HepG2 (cell line): ENCODE data around the gene MCM6. TPM values are rescaled to one million over a fixed set of nuclear protein-coding genes. Genes with fewer than 3 reads are reported as not detected.

ENCODE experiments used
- ARID2 ChIP-seq: sonication (generic); formaldehyde crosslinking; IDR thresholded peaks from 2 replicates; pipeline ENCODE4 v1.8.1; 2022; ENCODE audit warnings: mild to moderate bottlenecking, missing genetic modification reagents, borderline replicate concordance
- ATF1 ChIP-seq: IDR thresholded peaks from 2 replicates; pipeline ENCODE4 v1.6.1; 2016; ENCODE audit warnings: mild to moderate bottlenecking, control low read depth
- EED ChIP-seq: sonication (generic); formaldehyde crosslinking; IDR thresholded peaks from 2 replicates; pipeline ENCODE4 v1.5.0; 2020; ENCODE audit warnings: mild to moderate bottlenecking, missing genetic modification reagents
- FOXP1 ChIP-seq, 2 experiments: fragments of 450-650 bp in 1 of 2; IDR thresholded peaks; 2 replicates each; pipeline ENCODE4 v1.6.1; 2017 to 2018; ENCODE audit warnings: antibody characterized with exemption in 1 of 2
- HCFC1 ChIP-seq: fragments of 150-350 bp; IDR thresholded peaks from 2 replicates; pipeline ENCODE4 v1.6.1; 2014; ENCODE audit warnings: low read depth, low read length
- KDM1A ChIP-seq: IDR thresholded peaks from 2 replicates; pipeline ENCODE4 v1.6.1; 2016; ENCODE audit warnings: missing compliant biosample characterization
- MEIS1 ChIP-seq: sonication (generic); formaldehyde crosslinking; IDR thresholded peaks from 2 replicates; pipeline ENCODE4 v1.9.0; 2021; ENCODE audit warnings: mild to moderate bottlenecking, missing genetic modification reagents, moderate library complexity, borderline replicate concordance
- NFE2L2 ChIP-seq: fragments of 150-350 bp; IDR thresholded peaks from 2 replicates; pipeline ENCODE4 v1.6.1; 2014; ENCODE audit warnings: low read length
- ONECUT2 ChIP-seq: sonication (generic); formaldehyde crosslinking; IDR thresholded peaks from 2 replicates; pipeline ENCODE4 v1.4.0; 2020; ENCODE audit warnings: missing genetic modification reagents
- REXO4 ChIP-seq: sonication (generic); formaldehyde crosslinking; IDR thresholded peaks from 2 replicates; pipeline ENCODE4 v1.8.0; 2022; ENCODE audit warnings: missing genetic modification reagents, mild to moderate bottlenecking, borderline replicate concordance
- SMARCE1 ChIP-seq: fragments of 450-650 bp; IDR thresholded peaks from 2 replicates; pipeline ENCODE4 v1.6.1; 2017; ENCODE audit warnings: borderline replicate concordance
- SOX13 ChIP-seq, 3 experiments: fragments of 450-650 bp in 1 of 3; sonication (generic) in 1 of 3; formaldehyde crosslinking in 1 of 3; IDR thresholded peaks in 2 of 3; conservative IDR thresholded peaks in 1 of 3; 2 replicates each; pipeline versions ENCODE4 v1.5.0 to v1.6.1; 2016 to 2020; ENCODE audit warnings: antibody characterized with exemption in 1 of 3, mild to moderate bottlenecking in 1 of 3, missing compliant biosample characterization in 1 of 3, missing genetic modification reagents in 1 of 3, moderate library complexity in 1 of 3
- SRSF1 ChIP-seq: fragments of 200-400 bp; formaldehyde crosslinking; optimal IDR thresholded peaks from 2 replicates; pipeline ENCODE3; 2017; ENCODE audit warnings: mild to moderate bottlenecking, low read depth, low read length, moderate library complexity
- ZBTB38 ChIP-seq: sonication (generic); formaldehyde crosslinking; IDR thresholded peaks from 2 replicates; pipeline ENCODE4 v1.5.1; 2020; ENCODE audit warnings: mild to moderate bottlenecking, missing genetic modification reagents
- ZC3H4 ChIP-seq: sonication (generic); formaldehyde crosslinking; IDR thresholded peaks from 2 replicates; pipeline ENCODE4 v1.4.0; 2020; ENCODE audit warnings: missing genetic modification reagents, borderline replicate concordance
- ZKSCAN5 ChIP-seq: sonication (generic); formaldehyde crosslinking; IDR thresholded peaks from 2 replicates; pipeline ENCODE4 v1.5.1; 2020; ENCODE audit warnings: mild to moderate bottlenecking, missing genetic modification reagents
- ZNF350 ChIP-seq: sonication (generic); formaldehyde crosslinking; IDR thresholded peaks from 2 replicates; pipeline ENCODE4 v1.4.0; 2020; ENCODE audit warnings: mild to moderate bottlenecking, low read depth, missing genetic modification reagents, borderline replicate concordance
- ZNF607 ChIP-seq: sonication (generic); formaldehyde crosslinking; IDR thresholded peaks from 2 replicates; pipeline ENCODE4 v1.5.1; 2020; ENCODE audit warnings: missing genetic modification reagents, mild to moderate bottlenecking, borderline replicate concordance
- ZNF619 ChIP-seq: sonication (generic); formaldehyde crosslinking; IDR thresholded peaks from 2 replicates; pipeline ENCODE4 v1.4.0; 2020; ENCODE audit warnings: mild to moderate bottlenecking, missing genetic modification reagents
- polyA plus RNA-seq, 8 experiments: library from polyadenylated mRNA; depleted of rRNA in 3 of 8; stranded (reverse) in 7 of 8; unstranded in 1 of 8; fragments of >200 nt; fragmentation: Illumina TruSeq in 4 of 8; extraction: Trizol in 4 of 8; gene quantifications; 2 replicates each; pipeline versions ENCODE4 v1.2.1 to v1.2.3, GENCODE V29; 2011 to 2016; ENCODE audit warnings: low read depth in 4 of 8, missing spikeins in 1 of 8, mixed read lengths in 1 of 8; ENCODE audit not compliant: insufficient read depth in 1 of 8
- total RNA-seq, 5 experiments: library from RNA; depleted of rRNA; stranded (reverse); fragments of >200 nt; fragmentation: Illumina TruSeq; extraction: Trizol; gene quantifications; 2 replicates each; pipeline ENCODE4 v1.2.3, GENCODE V29; 2016; ENCODE audit warnings: low read depth in 1 of 5
- TF ChIP-seq, protein P1 (sequence below): IDR thresholded peaks from 2 replicates; pipeline ENCODE4 v1.6.1; 2016; ENCODE audit warnings: missing compliant biosample characterization, missing genetic modification reagents, borderline replicate concordance
- TF ChIP-seq, protein P2 (sequence below): sonication (generic); formaldehyde crosslinking; IDR thresholded peaks from 2 replicates; pipeline ENCODE4 v1.8.1; 2022; ENCODE audit warnings: mild to moderate bottlenecking, missing genetic modification reagents
- TF ChIP-seq, protein P3 (sequence below): sonication (generic); formaldehyde crosslinking; IDR thresholded peaks from 2 replicates; pipeline ENCODE4 v1.4.0; 2020; ENCODE audit warnings: missing genetic modification reagents, borderline replicate concordance
- TF ChIP-seq, protein P4 (sequence below): sonication (generic); formaldehyde crosslinking; IDR thresholded peaks from 2 replicates; pipeline ENCODE4 v1.4.0; 2020; ENCODE audit warnings: missing genetic modification reagents, mild to moderate bottlenecking, borderline replicate concordance

The MCM6 gene
- total and polyA plus RNA-seq, 2 of the 13 experiments (the other 11 are each of a cell fraction or from before 2014, with no cell fraction given), result 9.7 to 18.7 TPM

GRCh38 chr2:135876066-135876711 lies at the start of gene MCM6 (continued):
- no peak for TF ChIP-seq MEIS1 (CRISPR knock-in tag)
- no peak for TF ChIP-seq REXO4
- peak; percentile 49; the same call in 1 of the 2 replicates for TF ChIP-seq ATF1 (CRISPR knock-in tag)
- TF ChIP-seq ZBTB38, result peak; percentile 20; the same call in 1 of the 2 replicates
- TF ChIP-seq KDM1A (CRISPR knock-in tag), result no peak
- no peak for TF ChIP-seq ZKSCAN5
- TF ChIP-seq FOXP1 (IDR thresholded peaks at IDR 0.05), result no peak
- TF ChIP-seq FOXP1 (CRISPR knock-in tag; IDR thresholded peaks at IDR 0.05), result no peak
- no peak for TF ChIP-seq HCFC1
- TF ChIP-seq ZNF350 (CRISPR knock-in tag), result no peak
- TF ChIP-seq ZNF607 (CRISPR knock-in tag), result peak; percentile 66
- no peak for TF ChIP-seq ZNF619 (CRISPR knock-in tag)
- TF ChIP-seq ONECUT2 (CRISPR knock-in tag), result no peak; the same call in 1 of the 2 replicates
- TF ChIP-seq SRSF1, result no peak
- no peak for TF ChIP-seq SMARCE1
- TF ChIP-seq, protein P1, sequence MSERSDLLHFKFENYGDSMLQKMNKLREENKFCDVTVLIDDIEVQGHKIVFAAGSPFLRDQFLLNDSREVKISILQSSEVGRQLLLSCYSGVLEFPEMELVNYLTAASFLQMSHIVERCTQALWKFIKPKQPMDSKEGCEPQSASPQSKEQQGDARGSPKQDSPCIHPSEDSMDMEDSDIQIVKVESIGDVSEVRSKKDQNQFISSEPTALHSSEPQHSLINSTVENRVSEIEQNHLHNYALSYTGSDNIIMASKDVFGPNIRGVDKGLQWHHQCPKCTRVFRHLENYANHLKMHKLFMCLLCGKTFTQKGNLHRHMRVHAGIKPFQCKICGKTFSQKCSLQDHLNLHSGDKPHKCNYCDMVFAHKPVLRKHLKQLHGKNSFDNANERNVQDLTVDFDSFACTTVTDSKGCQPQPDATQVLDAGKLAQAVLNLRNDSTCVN, result no peak; the same call in 1 of the 2 replicates
- TF ChIP-seq EED (CRISPR knock-in tag), result peak; percentile 73; the same call in 1 of the 2 replicates
- peak; percentile 73; the same call in 1 of the 2 replicates for TF ChIP-seq ARID2 (CRISPR knock-in tag)
- no peak for TF ChIP-seq SOX13 (IDR thresholded peaks at IDR 0.05)
- peak in 1 of 2 experiments; percentile 18; a peak in 1 of 4 replicates for TF ChIP-seq SOX13 (CRISPR knock-in tag; conservative IDR thresholded peaks at IDR 0.05 in 1 of 2, IDR thresholded peaks at IDR 0.05 in 1 of 2)
- TF ChIP-seq NFE2L2, result no peak
- no peak for TF ChIP-seq ZC3H4 (CRISPR knock-in tag)
- TF ChIP-seq, protein P2, sequence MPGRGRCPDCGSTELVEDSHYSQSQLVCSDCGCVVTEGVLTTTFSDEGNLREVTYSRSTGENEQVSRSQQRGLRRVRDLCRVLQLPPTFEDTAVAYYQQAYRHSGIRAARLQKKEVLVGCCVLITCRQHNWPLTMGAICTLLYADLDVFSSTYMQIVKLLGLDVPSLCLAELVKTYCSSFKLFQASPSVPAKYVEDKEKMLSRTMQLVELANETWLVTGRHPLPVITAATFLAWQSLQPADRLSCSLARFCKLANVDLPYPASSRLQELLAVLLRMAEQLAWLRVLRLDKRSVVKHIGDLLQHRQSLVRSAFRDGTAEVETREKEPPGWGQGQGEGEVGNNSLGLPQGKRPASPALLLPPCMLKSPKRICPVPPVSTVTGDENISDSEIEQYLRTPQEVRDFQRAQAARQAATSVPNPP, result peak; percentile 83
- TF ChIP-seq, protein P3, sequence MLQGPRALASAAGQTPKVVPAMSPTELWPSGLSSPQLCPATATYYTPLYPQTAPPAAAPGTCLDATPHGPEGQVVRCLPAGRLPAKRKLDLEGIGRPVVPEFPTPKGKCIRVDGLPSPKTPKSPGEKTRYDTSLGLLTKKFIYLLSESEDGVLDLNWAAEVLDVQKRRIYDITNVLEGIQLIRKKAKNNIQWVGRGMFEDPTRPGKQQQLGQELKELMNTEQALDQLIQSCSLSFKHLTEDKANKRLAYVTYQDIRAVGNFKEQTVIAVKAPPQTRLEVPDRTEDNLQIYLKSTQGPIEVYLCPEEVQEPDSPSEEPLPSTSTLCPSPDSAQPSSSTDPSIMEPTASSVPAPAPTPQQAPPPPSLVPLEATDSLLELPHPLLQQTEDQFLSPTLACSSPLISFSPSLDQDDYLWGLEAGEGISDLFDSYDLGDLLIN (CRISPR knock-in tag), result peak; percentile 73; the same call in 1 of the 2 replicates
- TF ChIP-seq, protein P4, sequence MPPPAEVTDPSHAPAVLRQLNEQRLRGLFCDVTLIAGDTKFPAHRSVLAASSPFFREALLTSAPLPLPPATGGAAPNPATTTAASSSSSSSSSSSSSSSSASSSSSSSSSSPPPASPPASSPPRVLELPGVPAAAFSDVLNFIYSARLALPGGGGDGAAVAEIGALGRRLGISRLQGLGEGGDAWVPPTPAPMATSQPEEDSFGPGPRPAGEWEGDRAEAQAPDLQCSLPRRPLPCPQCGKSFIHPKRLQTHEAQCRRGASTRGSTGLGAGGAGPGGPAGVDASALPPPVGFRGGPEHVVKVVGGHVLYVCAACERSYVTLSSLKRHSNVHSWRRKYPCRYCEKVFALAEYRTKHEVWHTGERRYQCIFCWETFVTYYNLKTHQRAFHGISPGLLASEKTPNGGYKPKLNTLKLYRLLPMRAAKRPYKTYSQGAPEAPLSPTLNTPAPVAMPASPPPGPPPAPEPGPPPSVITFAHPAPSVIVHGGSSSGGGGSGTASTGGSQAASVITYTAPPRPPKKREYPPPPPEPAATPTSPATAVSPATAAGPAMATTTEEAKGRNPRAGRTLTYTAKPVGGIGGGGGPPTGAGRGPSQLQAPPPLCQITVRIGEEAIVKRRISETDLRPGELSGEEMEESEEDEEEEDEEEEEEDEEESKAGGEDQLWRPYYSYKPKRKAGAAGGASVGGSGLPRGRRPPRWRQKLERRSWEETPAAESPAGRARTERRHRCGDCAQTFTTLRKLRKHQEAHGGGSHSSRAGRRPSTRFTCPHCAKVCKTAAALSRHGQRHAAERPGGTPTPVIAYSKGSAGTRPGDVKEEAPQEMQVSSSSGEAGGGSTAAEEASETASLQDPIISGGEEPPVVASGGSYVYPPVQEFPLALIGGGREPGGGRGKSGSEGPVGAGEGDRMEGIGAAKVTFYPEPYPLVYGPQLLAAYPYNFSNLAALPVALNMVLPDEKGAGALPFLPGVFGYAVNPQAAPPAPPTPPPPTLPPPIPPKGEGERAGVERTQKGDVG (CRISPR knock-in tag), result no peak; the same call in 1 of the 2 replicates
